Stimulated activated CD8-positive, alpha-beta memory T cell treated with anti-CD3 and anti-CD28 coated beads, Interleukin-15, amount 100 ng/mL, for 1 hour (primary cell): ENCODE data around the gene RAB10.
A peak's percentile ranks its signal among the peaks of the same experiment; 100 is the strongest.
"Not testable (repeated sequence)": the region's sequence is repeated elsewhere in the genome, so short reads cannot be mapped to it uniquely, and the experiment has no call there.

Source experiments
- DNase-seq: peaks from one replicate; pipeline ENCODE4 v3.0.0-alpha.2; 2020; ENCODE audit warnings: low read depth

RAB10 gene

DNA sequence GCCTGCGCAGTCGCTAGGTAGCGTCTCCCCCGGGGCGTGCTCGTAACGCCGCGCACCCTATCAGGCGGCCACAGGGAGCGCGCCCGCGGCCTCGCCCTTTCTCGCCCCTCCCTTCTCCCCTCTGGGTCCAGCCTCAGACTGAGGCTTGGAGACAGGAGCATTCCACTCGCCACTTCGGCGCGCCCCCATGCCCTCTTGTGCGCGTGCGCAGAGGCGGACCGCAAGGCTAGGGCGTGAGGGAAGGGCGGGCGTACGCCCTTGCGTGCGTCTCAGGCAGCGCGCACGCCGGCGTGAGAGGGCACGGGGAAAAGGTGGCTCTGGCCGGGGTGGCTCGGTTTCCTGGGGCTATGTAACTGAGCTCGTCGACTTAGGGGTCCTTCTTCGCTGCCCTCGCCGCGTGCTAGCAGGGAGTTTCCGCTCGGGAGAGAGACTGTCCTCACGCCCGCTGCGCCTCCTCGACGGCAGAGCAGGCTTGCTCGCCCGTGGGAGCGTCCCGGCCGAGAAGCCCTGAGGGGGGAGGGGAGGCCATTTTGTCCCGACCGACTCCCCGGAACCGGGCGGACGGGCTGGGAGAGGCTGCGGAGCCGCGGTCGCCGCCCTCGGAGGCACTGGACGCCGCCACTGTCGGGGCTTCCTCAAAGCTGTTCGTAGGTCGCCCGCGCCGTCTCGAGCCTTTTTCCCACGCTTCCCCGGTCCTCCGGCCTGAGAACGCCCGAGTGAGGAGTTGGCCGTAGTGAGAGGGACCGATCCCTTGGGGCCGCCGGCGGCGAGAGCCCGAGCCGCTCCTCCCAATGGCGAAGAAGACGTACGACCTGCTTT, at the start of gene RAB10:
Gene RAB10, plus strand, starts transcription at position 267 of the 819 bp plus-strand sequence. Its CDS starts 525 bp downstream, at position 792.
- peak; percentile 96 for DNase-seq

- no peak for DNase-seq
These were observed 45.8 kb upstream of the RAB10 start for GRCh38 chr2:25988134-25988533.

- no peak for DNase-seq
These were observed 44.7 kb upstream of the RAB10 start for GRCh38 chr2:25989154-25989553.

- DNase-seq: no peak
These were observed 41.9 kb upstream of the RAB10 start for GRCh38 chr2:25991965-25992364.

DNA sequence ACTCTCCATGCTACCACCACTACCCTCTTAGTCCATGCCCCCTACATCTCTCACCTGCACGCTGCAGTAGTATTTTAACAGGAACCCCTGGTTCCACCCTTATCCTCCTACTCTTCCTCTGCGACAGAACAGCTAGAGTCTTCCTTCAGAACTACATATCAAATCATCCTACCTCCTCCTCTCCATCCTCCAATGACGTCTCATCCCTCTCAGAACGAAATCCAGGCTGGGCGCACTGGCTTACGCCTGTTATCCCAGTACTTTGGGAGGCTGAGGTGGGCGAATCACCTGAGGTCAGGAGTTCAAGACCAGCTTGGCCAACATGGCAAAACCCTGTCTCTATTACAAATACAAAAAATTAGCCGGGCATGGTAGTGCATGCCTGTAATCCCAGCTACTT, 41.3 kb upstream of the RAB10 start:
- no peak for DNase-seq

DNA sequence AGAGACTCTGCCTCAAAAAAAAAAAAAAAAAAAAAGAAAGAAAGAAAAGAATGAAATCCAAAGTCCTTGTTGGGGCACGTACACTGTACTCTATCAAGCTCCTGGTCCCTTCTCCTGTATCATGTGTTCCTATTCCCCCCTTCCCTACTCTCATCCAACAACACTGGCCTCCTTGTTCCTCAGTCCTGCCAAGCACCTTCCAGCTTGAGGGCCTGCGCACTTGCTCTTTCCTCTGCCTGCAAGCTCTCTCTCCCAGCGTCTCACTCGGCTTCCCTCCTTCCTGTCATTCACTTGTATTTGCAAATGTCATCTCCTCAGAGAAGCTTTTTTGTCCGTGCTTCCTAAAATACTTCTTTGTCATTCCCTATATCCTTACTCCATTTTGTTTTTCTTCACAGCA, 40.8 kb upstream of the RAB10 start:
- no peak for DNase-seq

DNA sequence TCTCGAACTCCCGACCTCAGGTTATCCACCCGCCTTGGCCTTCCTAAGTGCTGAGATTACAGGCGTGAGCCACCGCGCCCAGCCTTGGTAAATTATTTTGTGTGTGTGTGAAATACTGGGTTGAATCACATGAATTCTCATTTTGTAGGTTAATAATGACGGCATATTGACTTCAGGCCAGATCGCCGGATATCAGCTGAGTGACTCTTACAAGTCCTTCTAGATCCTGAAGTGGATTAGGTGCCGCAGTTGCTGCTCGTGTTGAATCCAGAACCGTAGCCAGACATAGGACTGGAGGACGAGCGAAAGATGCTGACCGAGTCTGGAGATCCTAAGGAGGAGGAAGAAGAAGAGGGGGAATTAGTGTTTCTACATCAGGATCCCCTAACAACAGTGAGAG, 39.4 kb upstream of the RAB10 start:
- DNase-seq: no peak

GRCh38 chr2:25996844-25997243, 37.0 kb upstream of the RAB10 start:
- no peak for DNase-seq

DNA sequence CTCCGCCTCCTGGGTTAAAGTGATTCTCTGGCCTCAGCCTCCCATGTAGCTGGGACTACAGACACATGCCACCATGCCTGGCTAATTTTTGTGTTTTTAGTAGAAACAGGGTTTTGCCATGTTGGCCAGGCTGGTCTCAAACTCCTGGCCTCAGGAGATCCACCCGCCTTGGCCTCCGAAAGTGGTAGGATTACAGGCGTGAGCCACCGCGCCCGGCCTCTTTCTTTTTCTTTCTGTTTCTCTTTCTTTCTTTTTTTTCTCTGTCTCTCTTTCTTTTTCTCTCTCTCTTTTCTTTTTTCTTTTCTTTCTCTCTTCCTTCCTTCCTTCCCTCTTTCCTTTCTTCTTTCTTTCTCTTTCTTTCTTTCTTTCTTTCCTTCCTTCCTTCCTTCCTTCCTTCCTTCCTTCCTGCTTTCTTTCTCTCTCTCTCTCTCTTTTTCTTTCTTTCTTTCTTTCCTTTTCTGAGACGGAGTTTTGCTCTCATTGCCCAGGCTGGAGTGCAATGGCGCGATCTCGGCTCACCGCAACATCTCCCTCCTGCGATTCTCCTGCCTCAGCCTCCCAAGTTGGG, 35.0 kb upstream of the RAB10 start:
- DNase-seq: not testable (repeated sequence)

DNA sequence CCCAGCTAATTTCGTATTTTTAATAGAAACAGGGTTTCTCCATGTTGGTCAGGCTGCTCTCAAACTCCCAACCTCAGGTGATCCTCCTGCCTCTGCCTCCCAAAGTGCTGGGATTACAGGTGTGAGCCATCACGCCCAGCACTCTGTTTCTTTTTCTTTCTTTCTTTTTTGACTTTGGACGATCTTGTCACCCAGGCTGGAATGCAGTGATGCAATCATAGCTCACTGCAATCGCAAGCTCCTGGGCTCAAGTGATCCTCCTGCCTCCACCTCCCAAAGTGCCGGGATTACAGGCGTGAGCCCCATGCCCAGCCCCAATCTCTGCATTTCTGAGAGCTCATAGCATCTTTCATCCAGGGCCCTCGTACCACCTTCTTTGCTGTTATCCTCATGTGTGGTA, 34.5 kb upstream of the RAB10 start:
- not testable (repeated sequence) for DNase-seq

- no peak for DNase-seq
These were observed 33.3 kb upstream of the RAB10 start for GRCh38 chr2:26000561-26001082.

- no peak for DNase-seq
These were observed 32.0 kb upstream of the RAB10 start for GRCh38 chr2:26001743-26002351.

DNA sequence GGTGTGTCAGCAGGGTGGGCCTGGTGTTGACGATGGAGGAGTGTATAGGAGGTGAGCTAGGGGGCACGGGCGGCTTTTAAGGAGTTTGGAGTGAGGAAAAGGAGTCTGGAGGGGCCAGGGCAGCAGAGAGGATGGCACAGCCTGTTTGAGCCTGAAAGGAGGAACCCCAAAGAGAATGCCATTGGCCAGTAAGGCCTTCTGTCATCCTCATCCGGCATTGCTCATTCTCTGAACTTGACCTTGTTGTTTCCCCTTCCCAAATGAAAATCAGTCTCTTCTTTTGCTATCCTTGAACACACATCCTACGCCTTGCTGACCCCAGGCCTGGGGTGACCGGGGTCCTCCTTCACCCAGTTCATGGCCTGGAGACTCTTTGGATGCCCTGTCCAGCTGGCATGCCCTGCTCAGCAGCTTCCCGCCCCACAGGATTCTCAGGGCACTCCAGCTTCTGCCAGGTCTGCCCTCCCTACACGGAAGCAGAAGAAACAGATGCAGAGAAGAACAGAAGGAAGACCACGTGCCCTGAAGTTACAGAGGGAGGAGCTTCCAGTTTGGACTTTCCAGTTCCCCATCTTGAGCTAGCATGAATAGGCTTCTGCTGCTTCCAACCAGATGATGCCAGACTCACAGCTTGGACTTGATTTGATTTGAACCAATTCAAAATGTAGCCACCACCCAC, 31.1 kb upstream of the RAB10 start:
- no peak for DNase-seq

- no peak for DNase-seq
These were observed 25.8 kb upstream of the RAB10 start for GRCh38 chr2:26008095-26008494.

- no peak for DNase-seq
These were observed 24.9 kb upstream of the RAB10 start for GRCh38 chr2:26008851-26009566.

DNA sequence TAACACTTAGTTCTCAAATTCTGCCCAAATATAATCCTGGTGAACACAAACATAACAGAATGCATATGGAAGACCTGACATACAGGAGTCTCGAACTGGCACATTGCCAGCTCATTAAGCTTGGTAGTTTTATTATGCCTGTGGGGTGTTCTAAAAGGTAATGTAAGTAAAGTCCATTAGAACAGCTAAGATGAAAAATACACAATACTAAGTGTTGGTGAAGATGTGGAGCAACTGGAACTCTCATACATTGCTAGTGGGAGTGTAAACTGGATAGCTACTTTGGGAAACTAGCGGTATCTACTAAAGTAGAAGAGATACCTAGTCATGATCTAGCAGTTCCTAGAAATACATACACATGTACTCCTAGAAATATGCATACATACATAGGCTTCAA, 24.3 kb upstream of the RAB10 start:
- DNase-seq: no peak

GRCh38 chr2:26010943-26011342, 22.9 kb upstream of the RAB10 start:
- DNase-seq: no peak

- no peak for DNase-seq
These were observed 22.3 kb upstream of the RAB10 start for GRCh38 chr2:26011609-26011989.

- no peak for DNase-seq
These were observed 21.7 kb upstream of the RAB10 start for GRCh38 chr2:26011990-26012856.

DNA sequence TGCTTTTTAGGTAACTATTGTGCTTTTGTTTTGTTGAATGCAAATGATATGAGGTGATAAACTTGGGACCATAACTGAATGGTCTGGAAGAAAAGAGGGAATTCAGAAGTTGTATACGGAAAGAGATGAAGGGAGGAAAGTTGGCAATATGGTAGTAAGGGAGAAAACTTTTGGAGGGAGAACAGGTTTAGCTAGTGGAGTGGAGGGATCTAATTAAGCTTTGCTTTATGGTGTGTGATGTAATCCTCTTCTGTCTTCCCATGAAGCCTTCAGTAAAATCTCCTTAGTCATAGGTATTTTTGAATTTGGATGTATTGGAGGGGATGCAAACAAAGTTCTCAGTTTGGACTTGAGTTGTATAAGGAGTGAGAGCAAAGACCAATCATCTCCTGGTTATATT, 20.2 kb upstream of the RAB10 start:
- DNase-seq: no peak
